Measurements from ENCODE around the gene GRAMD1B.

The GRAMD1B gene

GRCh38 chr11:123391646-123392348, 38.3 kb upstream of the GRAMD1B start:
- Histone ChIP-seq H3K4me1 (ENCODE audit: low read depth, poor library complexity, severe bottlenecking) (no peaks in the 10 kb centered on the region), H3K9ac (no peak overlapping the region), H3K4me2 (no peak overlapping the region), H2AFZ (ENCODE audit: low read depth) (no peak overlapping the region), H4K20me1 (ENCODE audit: insufficient read depth) (no peaks in the 10 kb centered on the region), H3K27ac (no peak overlapping the region), H3K79me2 (ENCODE audit: insufficient read depth, low read depth) (no peaks in the 10 kb centered on the region), H3K36me3 (ENCODE audit: insufficient read depth) (no peaks in the 10 kb centered on the region), H3K27me3 (ENCODE audit: insufficient read depth, low read depth) (no peaks in the 10 kb centered on the region), H3K4me3 (IDR thresholded peaks at IDR 0.05; ENCODE audit: insufficient read depth, low read depth, low read length) (no peak overlapping the region)
- TF ChIP-seq CTCF (conservative IDR thresholded peaks at IDR 0.05; ENCODE audit: low read depth, low read length): no peak

- H3K36me3 ChIP-seq (ENCODE audit: insufficient read depth): no peaks in the 10 kb centered on the region
- no peak overlapping the region for H3K9ac ChIP-seq
- no peaks in the 10 kb centered on the region for H4K20me1 ChIP-seq (ENCODE audit: insufficient read depth)
- no peaks in the 10 kb centered on the region for H3K79me2 ChIP-seq (ENCODE audit: insufficient read depth, low read depth)
- H3K27me3 ChIP-seq (ENCODE audit: insufficient read depth, low read depth): no peaks in the 10 kb centered on the region
- H2AFZ ChIP-seq (ENCODE audit: low read depth): no peak overlapping the region
- H3K4me1 ChIP-seq (ENCODE audit: low read depth, poor library complexity, severe bottlenecking): no peaks in the 10 kb centered on the region
- H3K4me2 ChIP-seq: no peak overlapping the region
- no peak for TF ChIP-seq CTCF (conservative IDR thresholded peaks at IDR 0.05; ENCODE audit: low read depth, low read length)
- no peak overlapping the region for H3K27ac ChIP-seq
- H3K4me3 ChIP-seq (IDR thresholded peaks at IDR 0.05; ENCODE audit: insufficient read depth, low read depth, low read length): no peak overlapping the region
These were observed 37.6 kb upstream of the GRAMD1B start for GRCh38 chr11:123392431-123392830.

DNA sequence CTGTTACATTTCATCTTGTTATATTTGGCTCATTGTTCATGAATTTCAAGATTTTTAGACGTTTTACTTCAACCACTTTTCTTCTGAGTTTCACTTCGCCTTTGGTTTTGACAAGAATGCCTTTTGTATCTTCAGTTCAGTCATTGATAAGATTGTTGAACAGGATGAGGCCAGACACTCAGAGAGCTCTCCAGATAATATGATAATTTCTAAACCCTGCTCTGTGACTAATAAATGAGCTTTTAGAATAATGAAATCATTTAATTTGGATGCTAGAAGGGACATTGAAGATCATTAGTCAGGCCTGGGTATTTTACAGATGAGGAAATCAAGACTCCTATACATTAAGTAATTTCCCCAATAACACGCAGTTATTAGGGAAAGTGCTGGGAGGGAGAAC, 37.2 kb upstream of the GRAMD1B start:
- Histone ChIP-seq H3K4me2 (no peak overlapping the region), H3K27me3 (ENCODE audit: insufficient read depth, low read depth) (no peaks in the 10 kb centered on the region), H3K27ac (no peak overlapping the region), H3K79me2 (ENCODE audit: insufficient read depth, low read depth) (no peaks in the 10 kb centered on the region), H2AFZ (ENCODE audit: low read depth) (no peak overlapping the region), H3K36me3 (ENCODE audit: insufficient read depth) (no peaks in the 10 kb centered on the region), H3K4me1 (ENCODE audit: low read depth, poor library complexity, severe bottlenecking) (no peaks in the 10 kb centered on the region), H3K4me3 (IDR thresholded peaks at IDR 0.05; ENCODE audit: insufficient read depth, low read depth, low read length) (no peak overlapping the region), H3K9ac (no peak overlapping the region), H4K20me1 (ENCODE audit: insufficient read depth) (no peaks in the 10 kb centered on the region)
- no peak for TF ChIP-seq CTCF (conservative IDR thresholded peaks at IDR 0.05; ENCODE audit: low read depth, low read length)

DNA sequence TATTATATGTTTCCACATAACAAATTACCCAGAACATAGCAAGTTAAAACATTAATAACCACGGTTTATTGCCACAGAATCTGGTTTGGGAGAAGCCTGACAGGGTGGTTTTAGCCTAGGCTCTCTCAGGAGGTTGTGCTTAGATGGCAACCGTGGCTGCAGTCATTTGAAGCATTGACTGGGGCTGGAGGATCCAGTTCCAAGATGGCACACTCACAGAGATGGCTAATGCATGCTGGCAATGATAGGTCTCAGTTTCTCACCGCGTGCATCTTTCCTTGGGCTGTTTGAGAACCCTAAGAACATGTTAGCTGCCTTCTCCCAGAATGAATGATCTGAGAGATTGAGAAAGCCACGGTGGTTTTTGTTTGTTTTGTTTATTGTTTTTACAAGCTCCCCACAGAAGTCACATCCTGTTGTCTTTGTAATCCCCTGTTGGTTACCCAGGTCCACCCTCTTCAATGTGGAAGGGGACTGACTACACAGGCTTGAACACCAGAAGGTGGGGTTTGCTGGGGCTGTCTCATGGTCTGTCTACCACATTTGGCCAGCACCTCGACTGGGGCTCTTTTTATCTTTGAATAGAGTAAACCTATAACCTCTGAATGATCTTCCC, 36.6 kb upstream of the GRAMD1B start:
- no peak for TF ChIP-seq CTCF (conservative IDR thresholded peaks at IDR 0.05; ENCODE audit: low read depth, low read length)
- no peaks in the 10 kb centered on the region for H3K27me3 ChIP-seq (ENCODE audit: insufficient read depth, low read depth)

More for the DNA sequence above, 36.6 kb upstream of the GRAMD1B start:
- Histone ChIP-seq H2AFZ (ENCODE audit: low read depth) (no peak overlapping the region), H3K9ac (no peak overlapping the region), H3K4me2 (no peak overlapping the region), H3K79me2 (ENCODE audit: insufficient read depth, low read depth) (no peaks in the 10 kb centered on the region), H4K20me1 (ENCODE audit: insufficient read depth) (no peaks in the 10 kb centered on the region), H3K4me1 (ENCODE audit: low read depth, poor library complexity, severe bottlenecking) (no peaks in the 10 kb centered on the region), H3K4me3 (IDR thresholded peaks at IDR 0.05; ENCODE audit: insufficient read depth, low read depth, low read length) (no peak overlapping the region), H3K27ac (no peak overlapping the region), H3K36me3 (ENCODE audit: insufficient read depth) (no peaks in the 10 kb centered on the region)

All from KMS-11 (cell line).